K562 (cell line): Measurements from ENCODE around the gene TAS1R3. TPM values are rescaled to one million over a fixed set of nuclear protein-coding genes. Genes with fewer than 3 reads are reported as not detected.

ENCODE experiments used
- CGGBP1 ChIP-seq: fragments of 250-450 bp; sonication (Bioruptor Pico); IDR thresholded peaks from 2 replicates; pipeline ENCODE4 v1.9.0; 2021; ENCODE audit warnings: mild to moderate bottlenecking
- CHD1 ChIP-seq: fragments of 200-600 bp; sonication (generic); IDR thresholded peaks from one replicate; pipeline ENCODE4 v1.6.1; 2012; ENCODE audit warnings: mild to moderate bottlenecking, moderate library complexity, low read length, inconsistent platforms
- CXXC5 ChIP-seq: fragments of 250-450 bp; sonication (Bioruptor Pico); IDR thresholded peaks from 2 replicates; pipeline ENCODE4 v1.8.0; 2022; ENCODE audit warnings: inconsistent platforms, mild to moderate bottlenecking, moderate library complexity
- ETV5 ChIP-seq: sonication (generic); formaldehyde crosslinking; IDR thresholded peaks from 2 replicates; pipeline ENCODE4 v1.4.0; 2020; ENCODE audit warnings: low read depth, mild to moderate bottlenecking, missing genetic modification reagents
- FOXK1 ChIP-seq: sonication (generic); formaldehyde crosslinking; IDR thresholded peaks from 2 replicates; pipeline ENCODE4 v1.8.0; 2022; ENCODE audit warnings: missing genetic modification reagents, mild to moderate bottlenecking, borderline replicate concordance
- FUS ChIP-seq: fragments of 200-400 bp; formaldehyde crosslinking; optimal IDR thresholded peaks from 2 replicates; pipeline ENCODE3; 2017; ENCODE audit warnings: low read depth, low read length
- KDM5B ChIP-seq: fragments of 200-600 bp; sonication (generic); IDR thresholded peaks from 2 replicates; pipeline ENCODE4 v1.6.1; 2012; ENCODE audit warnings: low read depth, mild to moderate bottlenecking, moderate library complexity, low read length, control low read depth, inconsistent platforms; ENCODE audit not compliant: insufficient replicate concordance
- KLF16 ChIP-seq: IDR thresholded peaks from 2 replicates; pipeline ENCODE4 v1.6.1; 2016; ENCODE audit warnings: antibody characterized with exemption
- MTA3 ChIP-seq: fragments of 450-650 bp; formaldehyde crosslinking; IDR thresholded peaks from 2 replicates; pipeline ENCODE4 v1.6.1; 2017; ENCODE audit warnings: mild to moderate bottlenecking, borderline replicate concordance
- NR4A1 ChIP-seq, 2 experiments: fragments of 250-450 bp in 1 of 2; fragments of 450-650 bp in 1 of 2; sonication (Bioruptor Pico) in 1 of 2; IDR thresholded peaks; 2 replicates each; pipeline versions ENCODE4 v1.4.0 to v1.6.1; 2016 to 2020; ENCODE audit warnings: mild to moderate bottlenecking in 2 of 2, missing compliant biosample characterization in 1 of 2, missing genetic modification characterization in 1 of 2, moderate library complexity in 1 of 2
- POLR2A ChIP-seq: fragments of 450-650 bp; conservative IDR thresholded peaks from 2 replicates; pipeline ENCODE4 v1.6.1; 2016
- POLR2AphosphoS5 ChIP-seq: IDR thresholded peaks from 2 replicates; pipeline ENCODE4 v1.6.1; 2011; ENCODE audit warnings: mild to moderate bottlenecking, low read depth, low read length, moderate library complexity; ENCODE audit not compliant: control insufficient read depth, insufficient read depth
- RBFOX2 ChIP-seq: fragments of 200-400 bp; formaldehyde crosslinking; IDR thresholded peaks from 2 replicates; pipeline ENCODE4 v1.6.1; 2017; ENCODE audit warnings: low read depth, mild to moderate bottlenecking, low read length, moderate library complexity
- RNF2 ChIP-seq: sonication (generic); IDR thresholded peaks from 2 replicates; pipeline ENCODE4 v1.6.1; 2016
- SIN3A ChIP-seq, 2 experiments: fragments of 150-350 bp in 1 of 2; IDR thresholded peaks; 2 replicates each; pipeline ENCODE4 v1.6.1; 2011 to 2016; ENCODE audit warnings: borderline replicate concordance in 2 of 2, low read depth in 2 of 2, low read length in 2 of 2, mild to moderate bottlenecking in 2 of 2, moderate library complexity in 2 of 2; ENCODE audit not compliant: control insufficient read depth in 1 of 2
- SP2 ChIP-seq: IDR thresholded peaks from 2 replicates; pipeline ENCODE4 v1.6.1; 2011; ENCODE audit warnings: mild to moderate bottlenecking, low read depth, low read length, moderate library complexity; ENCODE audit not compliant: poor library complexity, severe bottlenecking; ENCODE audit errors: extremely low read depth
- ZNF12 ChIP-seq: sonication (generic); formaldehyde crosslinking; IDR thresholded peaks from 2 replicates; pipeline ENCODE4 v1.4.0; 2020; ENCODE audit warnings: mild to moderate bottlenecking, missing genetic modification reagents
- ZNF354B ChIP-seq: fragments of 250-450 bp; sonication (Bioruptor Pico); IDR thresholded peaks from 2 replicates; pipeline ENCODE4 v1.4.0; 2020
- polyA plus RNA-seq, 8 experiments: library from polyadenylated mRNA; depleted of rRNA in 4 of 8; stranded (reverse) in 5 of 8; unstranded in 3 of 8; fragments of >200 nt; fragmentation: Nextera tagmentation in 2 of 8; fragmentation: Illumina TruSeq in 1 of 8; extraction: Ambion mirVana in 2 of 8; extraction: Trizol in 1 of 8; gene quantifications; 2 replicates each; pipeline versions ENCODE4 v1.2.1 to v1.2.3, GENCODE V29; 2011 to 2014; ENCODE audit warnings: inconsistent platforms in 1 of 8, missing spikeins in 1 of 8
- total RNA-seq, 7 experiments: library from RNA; depleted of rRNA in 6 of 7; stranded (reverse); fragments of >200 nt in 6 of 7; fragmentation: Illumina TruSeq in 2 of 7; extraction: Trizol in 2 of 7; gene quantifications; 2 replicates each; pipeline versions ENCODE4 v1.2.1 to v1.2.3, GENCODE V29; 2011 to 2021; ENCODE audit warnings: low replicate concordance in 1 of 7
- TF ChIP-seq, protein P1 (sequence below): fragments of 450-650 bp; IDR thresholded peaks from 2 replicates; pipeline ENCODE4 v1.6.1; 2017; ENCODE audit warnings: antibody characterized with exemption, mild to moderate bottlenecking

The TAS1R3 gene
- total and polyA plus RNA-seq, 9 of the 15 experiments (the other 6 are each of a cell fraction or from before 2014, with no cell fraction given), result 0.07 to 0.13 TPM; not detected in 7

DNA sequence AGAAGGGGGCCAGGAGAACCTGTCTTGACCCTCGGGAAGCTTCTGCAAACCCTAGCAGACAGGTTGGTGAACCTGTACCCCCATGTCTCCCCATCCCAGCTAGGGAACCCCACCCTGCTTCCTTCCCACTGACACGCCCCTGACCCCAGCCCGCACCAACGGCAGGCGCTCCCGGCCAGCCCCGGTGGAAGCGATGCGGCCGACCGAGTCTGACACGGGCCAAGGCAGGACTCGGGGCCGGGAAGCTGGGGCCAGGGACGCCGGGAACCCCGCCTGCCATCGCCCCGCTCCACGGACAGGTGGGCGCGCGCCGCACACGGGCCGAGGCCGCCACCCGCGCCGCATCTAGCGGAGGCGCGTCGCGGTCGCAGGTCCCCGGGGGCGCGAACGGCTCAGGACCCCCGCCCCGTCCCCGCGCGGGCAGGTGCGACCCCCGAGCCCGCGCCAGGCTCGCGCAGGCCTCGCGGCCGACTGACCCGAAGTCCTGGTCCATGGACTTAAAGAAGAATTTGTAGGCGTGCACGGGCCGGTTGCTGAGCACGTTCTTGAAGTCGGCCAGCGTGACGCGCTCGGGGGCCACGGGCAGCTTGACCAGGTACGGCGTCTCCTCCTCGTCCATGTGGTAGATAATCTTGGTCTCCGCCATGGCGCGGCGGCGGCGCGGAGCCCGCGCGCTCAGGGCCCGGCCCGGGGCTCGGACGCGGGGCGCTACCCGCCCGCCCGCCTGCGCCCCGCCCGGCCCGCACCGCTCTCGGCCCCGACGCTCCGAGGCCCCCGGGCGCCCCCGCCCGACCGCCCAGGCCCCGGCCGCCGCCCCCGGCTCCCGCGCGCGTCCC, 17.6 kb downstream of the TAS1R3 start (continued):
- TF ChIP-seq POLR2AphosphoS5 (no peak), MTA3 (no peak), SIN3A (IDR thresholded peaks at IDR 0.05; ENCODE audit: borderline replicate concordance in 2 of 2, control insufficient read depth in 1 of 2, low read depth in 2 of 2, low read length in 2 of 2) (peak; percentile 27 to 56; a peak in 1 of 4 replicates), ZNF354B (CRISPR knock-in tag) (no peak), NR4A1 (CRISPR knock-in tag; IDR thresholded peaks at IDR 0.05) (no peak), NR4A1 (tag; IDR thresholded peaks at IDR 0.05) (0 out of 2 replicates have a peak, but pooled peaks have one; percentile 36), FUS (no peak), FOXK1 (CRISPR knock-in tag) (no peak), RBFOX2 (peak; percentile 46), SP2 (no peak), KLF16 (no peak), KDM5B (peak; percentile 11), ETV5 (no peak), RNF2 (no peak), CXXC5 (CRISPR knock-in tag) (peak; percentile 58; the same call in 1 of the 2 replicates), POLR2A (0 out of 2 replicates have a peak, but pooled peaks have one; percentile 2), ZNF12 (0 out of 2 replicates have a peak, but pooled peaks have one; percentile 55), CGGBP1 (CRISPR knock-in tag) (no peak), CHD1 (peak; percentile 84)
- TF ChIP-seq, protein P1, sequence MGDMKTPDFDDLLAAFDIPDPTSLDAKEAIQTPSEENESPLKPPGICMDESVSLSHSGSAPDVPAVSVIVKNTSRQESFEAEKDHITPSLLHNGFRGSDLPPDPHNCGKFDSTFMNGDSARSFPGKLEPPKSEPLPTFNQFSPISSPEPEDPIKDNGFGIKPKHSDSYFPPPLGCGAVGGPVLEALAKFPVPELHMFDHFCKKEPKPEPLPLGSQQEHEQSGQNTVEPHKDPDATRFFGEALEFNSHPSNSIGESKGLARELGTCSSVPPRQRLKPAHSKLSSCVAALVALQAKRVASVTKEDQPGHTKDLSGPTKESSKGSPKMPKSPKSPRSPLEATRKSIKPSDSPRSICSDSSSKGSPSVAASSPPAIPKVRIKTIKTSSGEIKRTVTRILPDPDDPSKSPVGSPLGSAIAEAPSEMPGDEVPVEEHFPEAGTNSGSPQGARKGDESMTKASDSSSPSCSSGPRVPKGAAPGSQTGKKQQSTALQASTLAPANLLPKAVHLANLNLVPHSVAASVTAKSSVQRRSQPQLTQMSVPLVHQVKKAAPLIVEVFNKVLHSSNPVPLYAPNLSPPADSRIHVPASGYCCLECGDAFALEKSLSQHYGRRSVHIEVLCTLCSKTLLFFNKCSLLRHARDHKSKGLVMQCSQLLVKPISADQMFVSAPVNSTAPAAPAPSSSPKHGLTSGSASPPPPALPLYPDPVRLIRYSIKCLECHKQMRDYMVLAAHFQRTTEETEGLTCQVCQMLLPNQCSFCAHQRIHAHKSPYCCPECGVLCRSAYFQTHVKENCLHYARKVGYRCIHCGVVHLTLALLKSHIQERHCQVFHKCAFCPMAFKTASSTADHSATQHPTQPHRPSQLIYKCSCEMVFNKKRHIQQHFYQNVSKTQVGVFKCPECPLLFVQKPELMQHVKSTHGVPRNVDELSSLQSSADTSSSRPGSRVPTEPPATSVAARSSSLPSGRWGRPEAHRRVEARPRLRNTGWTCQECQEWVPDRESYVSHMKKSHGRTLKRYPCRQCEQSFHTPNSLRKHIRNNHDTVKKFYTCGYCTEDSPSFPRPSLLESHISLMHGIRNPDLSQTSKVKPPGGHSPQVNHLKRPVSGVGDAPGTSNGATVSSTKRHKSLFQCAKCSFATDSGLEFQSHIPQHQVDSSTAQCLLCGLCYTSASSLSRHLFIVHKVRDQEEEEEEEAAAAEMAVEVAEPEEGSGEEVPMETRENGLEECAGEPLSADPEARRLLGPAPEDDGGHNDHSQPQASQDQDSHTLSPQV, result 0 out of 2 replicates have a peak, but pooled peaks have one; percentile 30
